IMR-90 (cell line): ENCODE results near the gene MYPN. TPM values are rescaled to one million over a fixed set of nuclear protein-coding genes. Genes with fewer than 3 reads are reported as not detected.

ENCODE experiments used
- ATAC-seq: fragments of 200-7000 bp; cut with Tn5 transposase; 2 replicates; pipeline ENCODE4 v1.9.1; 2020; ENCODE audit warnings: low read depth, mild to moderate bottlenecking, moderate library complexity
- BruUV-seq: library from RNA; stranded (reverse); fragments of 400-500 nt; replicated peaks from 2 replicates; lab custom pipeline; 2021; lab: Mats Ljungman, UMichigan
- CTCF ChIA-PET: fragments of 300-600 bp; formaldehyde crosslinking; extraction: SDS; loops from one replicate; lab custom pipeline; 2021; ENCODE audit warnings: antibody characterized with exemption; lab: Yijun Ruan, JAX
- POLR2A ChIA-PET: fragments of 300-600 bp; sonication (Branson Sonifier 250); formaldehyde crosslinking; loops from one replicate; lab custom pipeline; 2022; ENCODE audit warnings: antibody characterized with exemption; ENCODE audit not compliant: unreplicated experiment; lab: Charles Lee
- DNase-seq: peaks from one replicate; pipeline ENCODE4 v3.0.0; 2013
- H2AFZ ChIP-seq: replicated peaks from 2 replicates; pipeline ENCODE3; 2013; ENCODE audit warnings: low read length, mild to moderate bottlenecking; ENCODE audit not compliant: poor library complexity
- H2AK5ac ChIP-seq: 2 replicates; pipeline ENCODE4 v1.6.1; 2013; ENCODE audit warnings: low read depth, low read length, inconsistent platforms
- H2AK9ac ChIP-seq: replicated peaks from 2 replicates; pipeline ENCODE3; 2013; ENCODE audit warnings: mild to moderate bottlenecking, low read depth, low read length, moderate library complexity; ENCODE audit not compliant: poor library complexity
- H2BK120ac ChIP-seq: 2 replicates; pipeline ENCODE4 v1.6.1; 2013; ENCODE audit warnings: low read depth, low read length, inconsistent platforms
- H2BK15ac ChIP-seq: 3 replicates; pipeline ENCODE4 v1.6.1; 2013; ENCODE audit warnings: low read depth, low read length, inconsistent platforms
- H2BK20ac ChIP-seq: 2 replicates; pipeline ENCODE4 v1.6.1; 2013; ENCODE audit warnings: low read depth, mild to moderate bottlenecking, inconsistent platforms, low read length, moderate library complexity
- H2BK5ac ChIP-seq: 2 replicates; pipeline ENCODE4 v1.6.1; 2013; ENCODE audit warnings: mild to moderate bottlenecking, low read depth, low read length, inconsistent platforms; ENCODE audit not compliant: poor library complexity, severe bottlenecking
- H3K14ac ChIP-seq: replicated peaks from 2 replicates; pipeline ENCODE4 v1.6.1; 2013; ENCODE audit warnings: low read depth, low read length, inconsistent platforms
- H3K18ac ChIP-seq: 2 replicates; pipeline ENCODE4 v1.6.1; 2013; ENCODE audit warnings: low read depth, low read length, control low read depth
- H3K23ac ChIP-seq: 2 replicates; pipeline ENCODE4 v1.6.1; 2013; ENCODE audit warnings: low read depth, low read length, inconsistent platforms
- H3K27ac ChIP-seq: 2 replicates; pipeline ENCODE4 v1.5.1; 2013; ENCODE audit warnings: mild to moderate bottlenecking, control low read depth, low read length; ENCODE audit not compliant: insufficient read depth
- H3K27me3 ChIP-seq: 2 replicates; pipeline ENCODE4 v1.6.1; 2013; ENCODE audit warnings: low read length; ENCODE audit not compliant: control insufficient read depth, insufficient read depth
- H3K36me3 ChIP-seq: 2 replicates; pipeline ENCODE4 v1.6.1; 2013; ENCODE audit warnings: low read length, mixed read lengths; ENCODE audit not compliant: control insufficient read depth, insufficient read depth
- H3K4ac ChIP-seq: 2 replicates; pipeline ENCODE4 v1.6.1; 2013; ENCODE audit warnings: low read depth, low read length, inconsistent platforms
- H3K4me1 ChIP-seq: 2 replicates; pipeline ENCODE4 v1.6.1; 2013; ENCODE audit warnings: low read length, mixed read lengths; ENCODE audit not compliant: control insufficient read depth, insufficient read depth
- H3K4me2 ChIP-seq: 2 replicates; pipeline ENCODE4 v1.6.1; 2013; ENCODE audit warnings: low read depth, mild to moderate bottlenecking, control low read depth, low read length, moderate library complexity
- H3K4me3 ChIP-seq: 2 replicates; pipeline ENCODE4 v1.5.1; 2013; ENCODE audit warnings: low read depth, mild to moderate bottlenecking, control low read depth, low read length, moderate library complexity; ENCODE audit not compliant: insufficient read depth
- H3K56ac ChIP-seq: 2 replicates; pipeline ENCODE4 v1.6.1; 2013; ENCODE audit warnings: low read length, inconsistent platforms; ENCODE audit not compliant: insufficient read depth; ENCODE audit errors: extremely low read depth
- H3K79me1 ChIP-seq, 2 experiments: 2 replicates each; pipeline ENCODE4 v1.6.1; 2013; ENCODE audit warnings: low read length in 2 of 2, inconsistent platforms in 1 of 2, low read depth in 1 of 2
- H3K9ac ChIP-seq: 2 replicates; pipeline ENCODE4 v1.6.1; 2013; ENCODE audit warnings: low read depth, low read length, control low read depth
- H3K9me1 ChIP-seq: 2 replicates; pipeline ENCODE4 v1.6.1; 2013; ENCODE audit warnings: low read length, inconsistent platforms; ENCODE audit not compliant: insufficient read depth
- H3K9me3 ChIP-seq: 2 replicates; pipeline ENCODE4 v1.6.1; 2013; ENCODE audit warnings: low read length; ENCODE audit not compliant: control insufficient read depth, insufficient read depth
- H4K20me1 ChIP-seq: 2 replicates; pipeline ENCODE4 v1.6.1; 2013; ENCODE audit warnings: low read length, inconsistent platforms; ENCODE audit not compliant: insufficient read depth
- H4K5ac ChIP-seq: 2 replicates; pipeline ENCODE4 v1.6.1; 2013; ENCODE audit warnings: mild to moderate bottlenecking, low read depth, low read length, control low read depth
- H4K8ac ChIP-seq, 2 experiments: 2 replicates each; pipeline ENCODE4 v1.6.1; 2013; ENCODE audit warnings: low read depth in 2 of 2, low read length in 2 of 2, control low read depth in 1 of 2, inconsistent platforms in 1 of 2
- H4K91ac ChIP-seq: 2 replicates; pipeline ENCODE4 v1.6.1; 2013; ENCODE audit warnings: low read depth, low read length, inconsistent platforms; ENCODE audit not compliant: insufficient read depth
- BHLHE40 ChIP-seq: fragments of 150-350 bp; IDR thresholded peaks from 2 replicates; pipeline ENCODE4 v1.6.1; 2016; ENCODE audit warnings: mild to moderate bottlenecking, low read depth, low read length
- CEBPB ChIP-seq: IDR thresholded peaks from 2 replicates; pipeline ENCODE4 v1.6.1; 2012; ENCODE audit warnings: low read depth, low read length, improper control_type of control experiment
- FOS ChIP-seq: fragments of 150-350 bp; IDR thresholded peaks from 2 replicates; pipeline ENCODE4 v1.6.1; 2016; ENCODE audit warnings: low read depth, low read length
- MXI1 ChIP-seq: IDR thresholded peaks from 2 replicates; pipeline ENCODE4 v1.6.1; 2012; ENCODE audit warnings: low read depth, mild to moderate bottlenecking, low read length, moderate library complexity, borderline replicate concordance
- RAD21 ChIP-seq: IDR thresholded peaks from 2 replicates; pipeline ENCODE4 v1.6.1; 2012; ENCODE audit warnings: low read length, improper control_type of control experiment
- RCOR1 ChIP-seq: IDR thresholded peaks from 2 replicates; pipeline ENCODE4 v1.6.1; 2012; ENCODE audit warnings: mild to moderate bottlenecking, low read length, improper control_type of control experiment; ENCODE audit not compliant: insufficient replicate concordance
- RFX5 ChIP-seq: IDR thresholded peaks from 2 replicates; pipeline ENCODE4 v1.8.0; 2012; ENCODE audit warnings: low read depth, mild to moderate bottlenecking, low read length, moderate library complexity
- SMC3 ChIP-seq: fragments of 150-350 bp; IDR thresholded peaks from 2 replicates; pipeline ENCODE4 v1.6.1; 2016; ENCODE audit warnings: low read depth, mild to moderate bottlenecking, antibody characterized with exemption, low read length, moderate library complexity
- USF2 ChIP-seq: fragments of 150-350 bp; IDR thresholded peaks from 2 replicates; pipeline ENCODE4 v1.6.1; 2017; ENCODE audit warnings: mild to moderate bottlenecking, antibody characterized with exemption, low read length, low read depth
- dilution Hi-C: fragments of 300-500 bp; cut with HindIII; formaldehyde crosslinking; loops from one replicate; pipeline ENCODE4 v1.14.3; 2018; ENCODE audit warnings: low sequenced_read_pairs; ENCODE audit not compliant: unreplicated experiment
- in situ Hi-C: fragments of 300-500 bp; cut with MboI; formaldehyde crosslinking; loops from 3 replicates; pipeline ENCODE4 v1.14.3; 2019; ENCODE audit warnings: low sequenced_read_pairs, inconsistent platforms, mixed read lengths
- intact Hi-C: fragments of 100-400 bp; cut with micrococcal nuclease; formaldehyde crosslinking; loops from 2 replicates; pipeline ENCODE4 v1.10.0; 2022
- polyA plus RNA-seq, 3 experiments: library from polyadenylated mRNA; depleted of rRNA; stranded (reverse); fragments of >200 nt; gene quantifications; 2 replicates each; pipeline ENCODE4 v1.2.3, GENCODE V29; 2012; ENCODE audit warnings: low replicate concordance in 1 of 3
- total RNA-seq: library from RNA; depleted of rRNA; stranded (reverse); fragments of >200 nt; gene quantifications from 2 replicates; pipeline ENCODE4 v1.2.3, GENCODE V29; 2012

Gene MYPN
- total and polyA plus RNA-seq, 2 of the 4 experiments (the other 2 are of a cell fraction) = 7.8 to 13.1 TPM

- Histone ChIP-seq H3K9me1 (no peaks in the 10 kb centered on the region; the same call in 1 of the 2 replicates), H4K20me1 (no peaks in the 10 kb centered on the region), H3K56ac (no peak overlapping the region), H3K23ac (no peak overlapping the region), H3K18ac (no peak overlapping the region), H3K79me1 (no peaks in the 10 kb centered on the region), H2BK20ac (no peak overlapping the region), H2BK15ac (no peak overlapping the region), H2AK5ac (no peak overlapping the region), H4K8ac (no peak overlapping the region), H3K27me3 (no peaks in the 10 kb centered on the region), H2AFZ (no peak overlapping the region), H3K9me3 (no peaks in the 10 kb centered on the region), H3K4me2 (no peak overlapping the region), H2BK5ac (no peak overlapping the region), H3K9ac (no peak overlapping the region), H4K91ac (no peak overlapping the region), H2AK9ac (no peak overlapping the region), H3K4me1 (peaks cover 3% of the 10 kb centered on the region; the same call in 1 of the 2 replicates), H2BK120ac (no peak overlapping the region), H4K5ac (no peak overlapping the region), H3K4ac (no peak overlapping the region), H3K36me3 (no peaks in the 10 kb centered on the region), H3K27ac (no peak overlapping the region), H3K14ac (no peak overlapping the region), H3K4me3 (no peak overlapping the region)
- dilution Hi-C loops (no loop called here), in situ Hi-C loops (no loop called here), intact Hi-C loops (no loop called here)
- CTCF ChIA-PET = interaction anchor here (1.0 kb wide), 1 partner anchor 8 kb away, joined by 5 read pairs; no protein-coding TSS in a partner anchor
- POLR2A ChIA-PET = no interaction called here
- no peak for TF ChIP-seq BHLHE40
- no peak for TF ChIP-seq RCOR1
- peak; percentile 39; the same call in 1 of the 2 replicates for TF ChIP-seq FOS
- TF ChIP-seq SMC3 = no peak
- no peak for TF ChIP-seq RAD21
- no peak for TF ChIP-seq MXI1
- TF ChIP-seq RFX5 = no peak
- peak; percentile 84 for TF ChIP-seq CEBPB
- TF ChIP-seq USF2 = no peak
- ATAC-seq = peak; percentile 78
- BruUV-seq = no TSS peak
- peak; percentile 83 for DNase-seq
These were observed 111.9 kb downstream of the MYPN start for GRCh38 chr10:68221196-68221595.
